ENCODE measurements around the gene CEP19.
"Not testable (repeated sequence)": the region's sequence is repeated elsewhere in the genome, so short reads cannot be mapped to it uniquely, and the experiment has no call there.

Gene CEP19

DNA sequence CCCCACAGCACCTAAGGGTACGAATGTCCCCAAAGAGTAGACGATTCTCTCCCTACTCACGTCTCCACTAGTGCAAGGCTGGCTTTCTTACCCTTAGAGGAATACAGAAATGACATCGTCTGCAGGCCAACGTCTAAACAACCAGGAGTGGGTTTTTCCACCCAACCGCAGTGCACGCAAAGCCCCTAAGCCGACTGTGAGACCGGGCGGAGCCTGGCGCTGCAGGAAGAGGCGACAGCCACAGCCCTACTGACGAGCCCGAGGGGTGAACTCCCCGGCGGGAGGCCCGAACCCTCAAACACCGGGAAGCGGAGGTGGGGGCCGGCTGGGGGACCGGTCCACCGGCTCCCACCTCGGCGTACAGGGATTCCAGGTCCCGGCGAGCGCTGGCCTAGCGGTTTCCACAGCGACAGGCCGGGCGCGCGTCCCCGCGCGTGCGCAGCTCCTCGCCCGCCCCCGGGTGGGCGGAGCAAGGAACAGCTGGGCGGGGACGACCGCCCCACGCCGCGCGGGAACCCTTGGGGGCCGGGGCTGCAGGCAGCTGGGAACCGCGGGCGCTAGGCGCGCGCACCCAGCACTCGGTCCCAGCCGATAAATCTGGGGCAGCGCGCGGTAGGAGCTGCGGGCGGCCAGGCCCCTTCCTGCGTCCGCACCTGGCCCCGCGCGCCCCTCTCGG, at the start of gene CEP19, which contains the start of gene PIGX:
Gene CEP19, minus strand, starts transcription at position 413 of the 676 bp plus-strand sequence. CDS start 3,593 bp downstream, outside the sequence.
Gene PIGX, plus strand, starts transcription at position 540 of the 676 bp plus-strand sequence.
- DNase-seq (ENCODE audit: low read depth in 2 of 3, low spot score in 1 of 3), result peak; percentile 72 to 83 (median 76)

DNA sequence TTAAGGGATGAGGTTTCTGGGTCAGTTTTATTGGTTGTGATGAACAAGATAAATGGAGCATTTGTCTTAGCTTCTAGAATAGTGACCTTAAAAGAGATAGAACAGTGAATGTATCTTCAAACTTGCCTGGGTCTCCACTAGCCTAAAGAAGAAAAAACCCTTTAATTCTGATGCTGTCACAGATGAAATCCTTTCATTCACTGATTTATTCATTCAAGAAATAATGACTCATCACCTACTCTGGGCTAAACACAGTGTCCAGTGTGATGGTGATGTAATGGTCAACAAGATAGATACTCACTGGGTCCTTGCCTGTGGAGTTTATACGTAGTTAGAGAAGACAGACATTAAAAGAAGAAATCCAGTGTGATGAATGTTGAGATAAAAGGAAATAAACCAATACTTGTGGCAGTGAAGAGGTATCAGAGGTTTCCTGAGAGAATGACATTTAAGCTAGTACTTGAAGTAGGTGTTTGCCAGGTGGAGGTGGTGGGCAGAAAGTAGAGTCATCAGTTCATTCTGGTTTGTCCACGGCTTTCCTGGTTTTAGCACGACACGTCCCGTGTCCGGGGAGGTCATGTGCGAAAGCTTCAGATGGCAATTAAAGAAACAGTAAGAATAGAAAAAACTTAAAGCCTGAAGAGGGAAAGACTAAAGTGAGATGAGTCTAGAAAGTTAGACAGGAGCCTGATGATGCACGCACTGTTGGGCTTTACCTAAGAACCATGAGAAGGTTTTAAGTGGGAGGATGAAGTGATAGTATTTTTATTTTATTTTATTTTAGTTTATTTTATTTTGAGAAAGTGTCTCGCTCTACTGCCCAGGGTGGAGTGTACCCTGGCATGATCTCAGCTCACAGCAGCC, 46.1 kb upstream of the CEP19 start:
- no peak for DNase-seq (ENCODE audit: low read depth in 2 of 3, low spot score in 1 of 3)

DNA sequence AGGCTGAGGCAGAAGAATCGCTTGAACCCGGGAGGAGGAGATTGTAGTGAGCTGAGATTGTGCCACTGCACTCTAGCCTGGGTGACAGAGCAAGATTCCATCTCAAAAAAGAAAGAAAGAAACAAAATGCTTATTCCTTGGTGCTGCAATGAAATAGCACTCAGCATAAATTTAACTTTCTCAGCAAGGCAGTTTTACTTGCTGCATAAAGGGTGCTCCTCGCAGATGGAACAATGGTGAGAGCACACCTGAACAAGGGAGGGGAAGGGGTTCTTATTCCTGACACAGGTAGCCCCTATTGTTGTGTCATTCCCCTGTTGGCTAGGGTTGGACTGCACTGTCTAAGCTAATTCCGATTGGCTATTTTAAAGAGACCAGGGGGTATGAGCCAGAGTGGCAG, 44.7 kb upstream of the CEP19 start:
- no peak for DNase-seq (ENCODE audit: low read depth in 2 of 3, low spot score in 1 of 3)

DNA sequence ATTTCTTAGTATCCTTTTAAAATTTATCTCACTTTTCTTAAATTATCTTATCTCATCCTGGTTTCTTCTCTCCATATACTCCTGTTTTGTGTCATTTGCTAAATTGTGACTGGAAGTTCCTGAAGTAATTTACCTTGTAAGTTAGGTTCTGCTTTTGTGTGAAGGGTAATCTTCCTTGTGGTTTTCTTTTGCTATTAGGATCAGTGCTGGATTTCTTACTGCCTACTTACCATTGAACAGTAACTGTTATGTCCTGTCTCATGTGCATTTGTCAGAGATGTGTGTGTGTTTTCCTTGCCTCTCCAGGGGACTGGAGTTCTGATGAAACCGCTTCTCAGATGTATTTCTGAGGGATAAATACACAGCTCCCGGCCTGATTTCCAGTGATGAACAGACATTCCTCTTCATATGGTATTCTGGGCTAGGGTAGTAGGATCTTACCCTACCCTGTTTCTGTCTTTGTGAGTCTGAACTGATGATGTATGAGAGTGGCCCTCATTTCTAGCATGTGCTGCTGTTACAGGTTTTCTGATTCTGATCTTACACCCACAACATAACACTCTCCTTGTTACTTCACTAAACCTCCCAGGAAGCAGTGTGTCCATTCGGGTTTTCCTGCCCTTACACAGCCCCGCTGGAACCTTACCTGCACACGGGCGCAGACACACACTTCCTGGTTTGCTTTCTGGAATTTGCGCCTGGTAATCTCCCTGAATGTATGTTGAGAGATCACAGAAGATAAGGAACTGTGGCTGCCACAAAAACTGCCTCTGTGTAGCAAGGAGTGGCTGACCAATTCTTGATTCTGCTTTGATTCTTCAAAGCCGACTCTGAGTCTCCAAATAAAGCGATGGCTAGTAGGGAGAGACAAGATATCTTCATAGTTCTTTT, 42.3 kb upstream of the CEP19 start:
- DNase-seq (ENCODE audit: low read depth in 2 of 3, low spot score in 1 of 3), result no peak

DNA sequence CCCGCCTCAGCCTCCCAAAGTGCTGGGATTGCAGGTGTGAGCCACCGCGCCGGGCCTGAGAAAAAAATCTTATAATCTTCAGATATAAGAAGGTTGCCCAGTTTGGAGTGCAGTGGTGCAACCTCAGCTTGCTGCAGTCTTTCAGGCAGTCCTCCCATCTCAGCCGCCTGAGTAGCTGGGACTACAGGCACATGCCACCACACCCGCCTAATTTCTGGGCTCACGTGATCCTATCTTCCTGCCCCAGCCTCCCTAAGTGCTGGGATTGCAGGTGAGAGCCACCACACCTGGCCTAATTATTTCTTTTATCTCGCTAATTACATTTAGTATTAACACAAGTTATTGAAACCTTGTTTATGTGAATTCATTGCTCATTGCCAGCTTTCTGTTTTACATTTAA, 41.2 kb upstream of the CEP19 start:
- DNase-seq (ENCODE audit: low read depth in 2 of 3, low spot score in 1 of 3), result no peak

DNA sequence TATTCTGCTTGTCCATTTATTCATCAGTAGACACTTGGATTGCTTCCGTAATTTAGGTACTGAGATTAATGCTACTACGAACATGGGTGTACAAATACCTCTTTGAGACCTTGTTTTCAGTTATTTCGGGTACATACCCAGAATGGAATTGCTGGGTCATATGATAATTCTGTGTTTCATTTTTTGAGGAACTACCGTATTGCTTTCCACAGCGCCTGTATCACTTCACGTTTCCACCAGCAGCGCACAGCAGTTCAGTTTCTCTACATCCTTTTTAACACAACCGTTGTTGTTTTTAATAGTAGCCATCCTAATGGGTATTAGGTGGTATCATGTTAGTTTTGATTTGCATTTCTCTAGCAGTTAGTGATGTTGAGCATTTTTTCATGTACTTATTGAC, 37.1 kb upstream of the CEP19 start:
- no peak for DNase-seq (ENCODE audit: low read depth in 2 of 3, low spot score in 1 of 3)

GRCh38 chr3:196743569-196743968, 31.5 kb upstream of the CEP19 start:
- not testable (repeated sequence) for DNase-seq (ENCODE audit: low read depth in 2 of 3, low spot score in 1 of 3)

GRCh38 chr3:196741249-196741889, 29.3 kb upstream of the CEP19 start:
- no peak for DNase-seq (ENCODE audit: low read depth in 2 of 3, low spot score in 1 of 3)

- DNase-seq (ENCODE audit: low read depth in 2 of 3, low spot score in 1 of 3), result peak; percentile 13 to 20 (median 16)
These were observed 28.6 kb upstream of the CEP19 start for GRCh38 chr3:196740481-196741248.

DNA sequence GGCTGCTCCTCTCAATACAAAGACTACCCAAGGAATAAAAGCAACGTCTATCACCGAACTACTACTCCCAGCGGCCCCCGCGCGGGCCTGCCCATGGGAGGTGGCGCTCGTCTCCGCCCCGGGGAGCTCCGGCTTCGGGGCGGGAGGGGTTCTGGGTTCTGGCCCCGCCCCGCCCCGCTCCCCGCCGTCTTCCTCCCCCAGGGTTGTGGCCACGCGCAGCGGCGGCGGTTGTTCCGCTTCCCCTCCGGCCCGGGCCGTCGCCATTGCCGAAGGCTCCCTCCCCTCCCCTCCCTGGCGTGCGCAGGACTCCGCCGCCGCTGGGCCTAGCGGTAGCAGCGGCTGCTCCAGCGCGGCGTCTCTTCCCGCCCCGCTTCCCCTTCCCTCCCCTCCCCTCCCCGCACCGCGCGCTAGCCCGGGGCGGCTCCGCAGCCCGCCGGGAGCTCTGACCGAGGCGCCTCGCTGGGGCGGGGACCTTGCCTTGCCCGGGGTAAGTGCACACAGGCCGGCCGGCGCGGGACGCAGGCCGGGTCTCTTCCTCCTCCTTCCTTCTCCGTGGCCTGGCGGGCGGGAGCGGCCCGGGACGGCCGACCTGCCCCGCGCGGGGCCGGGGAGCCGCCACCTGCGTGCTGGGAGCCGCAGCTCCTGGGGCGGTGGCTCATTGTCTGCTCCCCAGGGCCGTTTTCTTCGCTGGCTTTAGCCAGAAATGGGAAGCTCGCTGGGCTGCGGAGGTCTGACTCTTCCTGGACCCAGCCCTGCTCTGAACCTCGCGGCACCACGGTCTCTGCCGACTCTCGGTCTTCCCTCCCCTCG, 27.8 kb upstream of the CEP19 start, which contains the start of gene PAK2:
Gene PAK2, plus strand, starts transcription at position 187 of the 810 bp plus-strand sequence. CDS start 42,790 bp downstream, outside the sequence.
- DNase-seq (ENCODE audit: low read depth in 2 of 3, low spot score in 1 of 3), result peak; percentile 73 to 89 (median 79)

- no peak for DNase-seq (ENCODE audit: low read depth in 2 of 3, low spot score in 1 of 3)
These were observed 25.6 kb upstream of the CEP19 start for GRCh38 chr3:196737655-196738054.

DNA sequence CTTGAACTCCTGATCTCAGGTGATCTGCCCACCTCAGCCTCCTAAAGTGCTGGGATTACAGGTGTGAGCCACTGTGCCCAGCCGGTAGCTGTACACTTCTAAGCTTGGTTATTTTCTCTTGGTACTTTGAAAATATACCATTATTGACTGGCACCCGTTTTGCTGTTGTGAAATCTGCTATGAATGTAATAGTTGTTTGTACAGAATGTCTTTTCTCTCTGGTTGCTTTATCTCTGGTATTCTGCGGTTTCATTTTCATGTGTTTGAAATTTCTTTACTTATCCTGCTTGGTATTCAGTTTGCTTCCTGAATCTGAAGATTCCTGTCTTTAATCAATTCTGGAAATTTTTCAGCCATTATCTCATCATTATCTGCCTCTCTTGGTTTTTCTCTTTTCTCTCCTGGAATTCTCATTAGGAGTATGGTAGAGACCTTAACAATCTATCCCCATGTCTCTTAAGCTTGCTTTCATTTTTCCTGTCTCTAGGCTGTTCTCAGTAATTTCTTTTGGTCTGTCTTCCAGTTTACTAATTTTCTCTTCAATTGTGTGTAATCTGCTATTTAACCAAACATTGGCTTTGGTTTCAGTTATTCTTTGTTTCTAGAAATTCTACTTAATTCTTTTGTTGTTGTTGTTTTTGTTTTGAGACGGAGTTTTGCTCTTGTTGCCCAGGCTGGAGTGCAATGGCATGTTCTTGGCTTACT, 24.8 kb upstream of the CEP19 start:
- DNase-seq (ENCODE audit: low read depth in 2 of 3, low spot score in 1 of 3), result no peak

DNA sequence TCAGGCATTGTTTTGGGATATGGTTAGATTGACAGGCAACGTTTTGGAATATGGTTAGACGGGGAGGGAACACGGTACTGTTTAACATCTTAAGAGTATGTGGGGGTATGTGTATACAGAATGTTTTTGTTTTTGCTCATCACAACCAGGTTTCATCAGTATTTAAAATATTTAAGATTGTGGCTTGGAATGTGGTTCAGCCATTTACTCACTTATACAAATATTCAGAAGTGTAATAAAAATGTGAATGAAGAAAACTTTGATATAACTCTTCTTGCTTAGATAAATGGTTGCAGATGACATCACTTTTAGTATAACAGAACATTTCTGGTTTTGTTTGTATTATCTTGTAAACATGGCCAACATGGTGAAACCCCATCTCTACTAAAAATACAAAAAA, 23.7 kb upstream of the CEP19 start:
- no peak for DNase-seq (ENCODE audit: low read depth in 2 of 3, low spot score in 1 of 3)

- DNase-seq (ENCODE audit: low read depth in 2 of 3, low spot score in 1 of 3), result no peak
These were observed 15.0 kb upstream of the CEP19 start for GRCh38 chr3:196726788-196727675.

GRCh38 chr3:196721097-196721496, 9.0 kb upstream of the CEP19 start:
- DNase-seq (ENCODE audit: low read depth in 2 of 3, low spot score in 1 of 3), result no peak

- DNase-seq (ENCODE audit: low read depth in 2 of 3, low spot score in 1 of 3), result not testable (repeated sequence)
These were observed 5.1 kb upstream of the CEP19 start for GRCh38 chr3:196717162-196717561.
